Uterus (tissue), 2 donors: Measurements from ENCODE around the gene TEAD4.

Experiments used
- POLR2A ChIP-seq, 2 donors: fragments of 450-650 bp; IDR thresholded peaks; one replicate each; pipeline ENCODE4 v1.6.1; 2016; ENCODE audit warnings: antibody characterized with exemption in 2 of 2, mild to moderate bottlenecking in 1 of 2, moderate library complexity in 1 of 2
- TF ChIP-seq, protein P1 (sequence below), 4 experiments: fragments of 200-600 bp in 2 of 4; fragments of 450-650 bp in 2 of 4; sonication (generic) in 2 of 4; IDR thresholded peaks; one replicate each; pipeline ENCODE4 v1.5.1; 2016 to 2019; ENCODE audit warnings: antibody characterized with exemption in 4 of 4, mild to moderate bottlenecking in 2 of 4, moderate library complexity in 1 of 4

DNA sequence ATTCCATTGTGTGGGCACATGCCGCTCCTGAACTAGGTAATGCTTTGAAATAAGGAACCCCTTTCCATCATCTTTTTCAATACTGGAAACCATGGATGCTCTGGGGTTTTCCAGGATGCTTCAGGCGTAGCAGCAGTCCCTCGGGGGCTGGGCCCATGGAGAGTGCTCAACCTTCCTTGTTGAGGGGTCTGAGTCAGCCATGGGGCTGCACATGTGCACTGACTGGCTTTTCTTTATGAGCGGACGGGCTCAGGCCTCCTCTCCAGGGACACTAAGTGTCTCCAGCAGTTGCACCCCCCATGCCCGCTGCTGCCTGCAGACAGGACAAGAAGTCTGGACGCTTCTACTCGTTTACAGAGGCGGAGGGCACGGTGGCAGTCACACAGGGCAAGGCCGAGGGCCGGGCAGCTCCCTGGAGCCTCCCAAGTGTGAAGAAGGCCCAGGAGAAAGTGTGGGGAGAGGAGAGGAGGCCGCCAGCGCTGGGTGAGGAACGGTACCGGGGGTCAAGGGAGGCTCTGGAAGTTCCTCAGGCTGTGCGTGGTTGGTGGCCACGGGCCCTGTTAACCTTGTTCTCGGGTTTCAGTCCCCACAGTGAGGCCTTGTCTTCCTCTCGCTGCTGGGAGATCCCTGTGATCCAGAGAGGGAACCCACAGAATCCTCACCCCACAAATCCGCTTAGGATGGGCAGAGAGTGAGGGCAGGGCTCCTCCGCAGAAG lies 51.2 kb downstream of the TEAD4 start:
- TF ChIP-seq, protein P1, sequence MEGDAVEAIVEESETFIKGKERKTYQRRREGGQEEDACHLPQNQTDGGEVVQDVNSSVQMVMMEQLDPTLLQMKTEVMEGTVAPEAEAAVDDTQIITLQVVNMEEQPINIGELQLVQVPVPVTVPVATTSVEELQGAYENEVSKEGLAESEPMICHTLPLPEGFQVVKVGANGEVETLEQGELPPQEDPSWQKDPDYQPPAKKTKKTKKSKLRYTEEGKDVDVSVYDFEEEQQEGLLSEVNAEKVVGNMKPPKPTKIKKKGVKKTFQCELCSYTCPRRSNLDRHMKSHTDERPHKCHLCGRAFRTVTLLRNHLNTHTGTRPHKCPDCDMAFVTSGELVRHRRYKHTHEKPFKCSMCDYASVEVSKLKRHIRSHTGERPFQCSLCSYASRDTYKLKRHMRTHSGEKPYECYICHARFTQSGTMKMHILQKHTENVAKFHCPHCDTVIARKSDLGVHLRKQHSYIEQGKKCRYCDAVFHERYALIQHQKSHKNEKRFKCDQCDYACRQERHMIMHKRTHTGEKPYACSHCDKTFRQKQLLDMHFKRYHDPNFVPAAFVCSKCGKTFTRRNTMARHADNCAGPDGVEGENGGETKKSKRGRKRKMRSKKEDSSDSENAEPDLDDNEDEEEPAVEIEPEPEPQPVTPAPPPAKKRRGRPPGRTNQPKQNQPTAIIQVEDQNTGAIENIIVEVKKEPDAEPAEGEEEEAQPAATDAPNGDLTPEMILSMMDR (IDR thresholded peaks at IDR 0.05): no peak
- no peak for TF ChIP-seq POLR2A (IDR thresholded peaks at IDR 0.05)
